ENCODE data around the gene PHF5A. TPM values are rescaled to one million over a fixed set of nuclear protein-coding genes. Genes with fewer than 3 reads are reported as not detected.

PHF5A gene
- total RNA-seq, 1 donor: 51.0 TPM

- DNase-seq (ENCODE audit: low read depth): peak; percentile 68
- peak overlapping the region; percentile 100 for H3K4me3 ChIP-seq (ENCODE audit: low read depth, low read length)
- TF ChIP-seq CTCF (IDR thresholded peaks at IDR 0.05; ENCODE audit: insufficient read depth, low read depth, low read length): no peak
These were observed 20.9 kb downstream of the PHF5A start for GRCh38 chr22:41447435-41448188.

- H3K4me3 ChIP-seq (ENCODE audit: low read depth, low read length): peak within 1 kb of the TSS; percentile 100
- DNase-seq (ENCODE audit: low read depth): peak; percentile 97
- TF ChIP-seq CTCF (IDR thresholded peaks at IDR 0.05; ENCODE audit: insufficient read depth, low read depth, low read length): no peak
These were observed 21.7 kb downstream of the PHF5A start, which contains the start of gene TOB2 for GRCh38 chr22:41446639-41447434. Gene TOB2 (minus strand): TSS chr22:41446801. CDS start chr22:41437345, 9,456 bp downstream.

- peak; percentile 15 for DNase-seq (ENCODE audit: low read depth)
- TF ChIP-seq CTCF (IDR thresholded peaks at IDR 0.05; ENCODE audit: insufficient read depth, low read depth, low read length): no peak
- H3K4me3 ChIP-seq (ENCODE audit: low read depth, low read length): peak overlapping the region; percentile 100
These were observed 22.4 kb downstream of the PHF5A start for GRCh38 chr22:41446057-41446501.

GRCh38 chr22:41445129-41446056, 23.1 kb downstream of the PHF5A start:
- no peak for TF ChIP-seq CTCF (IDR thresholded peaks at IDR 0.05; ENCODE audit: insufficient read depth, low read depth, low read length)
- H3K4me3 ChIP-seq (ENCODE audit: low read depth, low read length): peak overlapping the region; percentile 100
- peak; percentile 44 for DNase-seq (ENCODE audit: low read depth)

GRCh38 chr22:41444360-41445128, 23.9 kb downstream of the PHF5A start:
- no peak for TF ChIP-seq CTCF (IDR thresholded peaks at IDR 0.05; ENCODE audit: insufficient read depth, low read depth, low read length)
- DNase-seq (ENCODE audit: low read depth): peak; percentile 99
- H3K4me3 ChIP-seq (ENCODE audit: low read depth, low read length): peak overlapping the region; percentile 100

All from fibroblast of villous mesenchyme (primary cell).